Measurements from ENCODE around the gene P2RX4. TPM values are rescaled to one million over a fixed set of nuclear protein-coding genes. Genes with fewer than 3 reads are reported as not detected.

Gene P2RX4
- total and polyA plus RNA-seq, 4 donors = 16.5 to 32.1 (median 21.8) TPM

GRCh38 chr12:121277374-121277759 lies 67.4 kb downstream of the P2RX4 start:
- Histone ChIP-seq H3K4me1 (ENCODE audit: control insufficient read depth in 4 of 4, insufficient read depth in 4 of 4, low read length in 3 of 4) (peaks cover 0 to 11% (median 10%) of the 10 kb centered on the region in 4 donors), H3K27me3 (ENCODE audit: control insufficient read depth in 4 of 4, insufficient read depth in 4 of 4, low read length in 3 of 4) (no peaks in the 10 kb centered on the region), H3K4me3 (ENCODE audit: low read depth in 1 of 3, low read length in 3 of 3) (no peak overlapping the region), H3K36me3 (ENCODE audit: control insufficient read depth in 4 of 4, insufficient read depth in 3 of 4, low read depth in 1 of 4, low read length in 3 of 4) (peaks cover 3 to 15% (median 10%) of the 10 kb centered on the region in 4 donors), H3K27ac (ENCODE audit: low read depth in 1 of 2, low read length in 2 of 2) (no peak overlapping the region), H3K9me3 (ENCODE audit: control insufficient read depth in 4 of 4, low read length in 3 of 4) (no peaks in the 10 kb centered on the region), H3K9ac (ENCODE audit: low read depth in 1 of 2, low read length in 2 of 2) (no peak overlapping the region)
- no peak for TF ChIP-seq RXRA (IDR thresholded peaks at IDR 0.05)
- no peak for TF ChIP-seq HNF4G (IDR thresholded peaks at IDR 0.05)
- no peak for TF ChIP-seq REST (IDR thresholded peaks at IDR 0.05)
- no peak for TF ChIP-seq YY1 (IDR thresholded peaks at IDR 0.05)
- TF ChIP-seq FOXA1 (IDR thresholded peaks at IDR 0.05) = no peak
- TF ChIP-seq NR2F2 (IDR thresholded peaks at IDR 0.05) = no peak
- no peak for TF ChIP-seq HNF4A (conservative IDR thresholded peaks at IDR 0.05)
- no peak for TF ChIP-seq FOXA2 (IDR thresholded peaks at IDR 0.05)
- no peak for TF ChIP-seq CTCF (IDR thresholded peaks at IDR 0.05; ENCODE audit: low read depth, low read length, missing input control)
- TF ChIP-seq SP1 (IDR thresholded peaks at IDR 0.05) = no peak
- no peak for TF ChIP-seq MAX (IDR thresholded peaks at IDR 0.05)
- no peak for TF ChIP-seq TAF1 (conservative IDR thresholded peaks at IDR 0.05)
- no peak for TF ChIP-seq GABPA (IDR thresholded peaks at IDR 0.05 in 1 of 2, conservative IDR thresholded peaks at IDR 0.05 in 1 of 2)
- TF ChIP-seq EGR1 (IDR thresholded peaks at IDR 0.05; ENCODE audit: low read depth in 2 of 2) = no peak
- WGBS = 85% methylated on average over 6 of the region's 6 CpGs
- no peak for DNase-seq (ENCODE audit: low spot score)

GRCh38 chr12:121278169-121279070 lies 68.5 kb downstream of the P2RX4 start:
- TF ChIP-seq YY1 (IDR thresholded peaks at IDR 0.05) (peak; percentile 53), RAD21 (IDR thresholded peaks at IDR 0.05) (no peak)
- H3K36me3 ChIP-seq (ENCODE audit: control insufficient read depth in 4 of 4, insufficient read depth in 3 of 4, low read depth in 1 of 4, low read length in 3 of 4) = peaks cover 2 to 8% (median 5%) of the 10 kb centered on the region in 4 donors
- WGBS = 77% methylated on average over 15 of the region's 15 CpGs
- H3K4me3 ChIP-seq (ENCODE audit: low read depth in 1 of 3, low read length in 3 of 3) = no peak overlapping the region
- peak overlapping the region; percentile 70 for H3K27ac ChIP-seq (ENCODE audit: low read depth in 1 of 2, low read length in 2 of 2)
- DNase-seq (ENCODE audit: low spot score) = no peak
- no peak overlapping the region for H3K9ac ChIP-seq (ENCODE audit: low read depth in 1 of 2, low read length in 2 of 2)
- H3K4me1 ChIP-seq (ENCODE audit: control insufficient read depth in 4 of 4, insufficient read depth in 4 of 4, low read length in 3 of 4) = peaks cover 0 to 11% (median 10%) of the 10 kb centered on the region in 4 donors
- no peaks in the 10 kb centered on the region for H3K9me3 ChIP-seq (ENCODE audit: control insufficient read depth in 4 of 4, low read length in 3 of 4)
- H3K27me3 ChIP-seq (ENCODE audit: control insufficient read depth in 4 of 4, insufficient read depth in 4 of 4, low read length in 3 of 4) = no peaks in the 10 kb centered on the region

Measured in liver (tissue), 9 donors.